Keratinocyte (primary cell): ENCODE results near the gene IFT43. TPM values are rescaled to one million over a fixed set of nuclear protein-coding genes. Genes with fewer than 3 reads are reported as not detected.

Experiments
- DNase-seq: peaks from one replicate; pipeline ENCODE4 v3.0.0-alpha.2; 2011; ENCODE audit warnings: low read depth, missing footprints, low spot score
- FAIRE-seq: peaks from 2 replicates; lab custom pipeline; 2011; peaks lifted over from hg19 to GRCh38; lab: Jason Lieb, UNC
- H2AFZ ChIP-seq: 2 replicates; pipeline ENCODE4 v1.6.0; 2012; ENCODE audit warnings: low read length, control low read depth, inconsistent platforms; ENCODE audit not compliant: control insufficient read depth
- H3K27ac ChIP-seq: 2 replicates; pipeline ENCODE4 v1.5.1; 2011; ENCODE audit warnings: low read length; ENCODE audit not compliant: control insufficient read depth, insufficient read depth
- H3K27me3 ChIP-seq: 3 replicates; pipeline ENCODE4 v1.6.0; 2011; ENCODE audit warnings: low read length; ENCODE audit not compliant: control insufficient read depth, insufficient read depth; ENCODE audit errors: extremely low read depth
- H3K36me3 ChIP-seq, 2 experiments: 2 replicates in 1 of 2; 3 replicates in 1 of 2; pipeline ENCODE4 v1.5.1; 2011; ENCODE audit warnings: low read length in 2 of 2, mild to moderate bottlenecking in 1 of 2; ENCODE audit not compliant: control insufficient read depth in 2 of 2, insufficient read depth in 2 of 2; ENCODE audit errors: extremely low read depth in 1 of 2
- H3K4me1 ChIP-seq: 3 replicates; pipeline ENCODE4 v1.5.1; 2011; ENCODE audit warnings: low read length; ENCODE audit not compliant: control insufficient read depth, insufficient read depth; ENCODE audit errors: extremely low read depth
- H3K4me2 ChIP-seq: 3 replicates; pipeline ENCODE4 v1.6.0; 2011; ENCODE audit warnings: low read depth, low read length; ENCODE audit not compliant: control insufficient read depth, insufficient read depth; ENCODE audit errors: extremely low read depth
- H3K4me3 ChIP-seq, 3 experiments: fragments of 200-600 bp in 1 of 3; sonication (generic) in 1 of 3; 2 replicates in 2 of 3; 3 replicates in 1 of 3; pipeline ENCODE4 v1.5.1; 2011 to 2016; ENCODE audit warnings: low read length in 3 of 3, mild to moderate bottlenecking in 3 of 3, control low read depth in 2 of 3, inconsistent platforms in 1 of 3, low read depth in 1 of 3, mixed read lengths in 1 of 3, mixed run types in 1 of 3, moderate library complexity in 1 of 3; ENCODE audit not compliant: control insufficient read depth in 2 of 3, insufficient read depth in 2 of 3; ENCODE audit errors: extremely low read depth in 1 of 3
- H3K79me2 ChIP-seq: 2 replicates; pipeline ENCODE4 v1.6.0; 2012; ENCODE audit warnings: low read length; ENCODE audit not compliant: control insufficient read depth, insufficient read depth
- H3K9ac ChIP-seq: 3 replicates; pipeline ENCODE4 v1.6.0; 2011; ENCODE audit warnings: low read length; ENCODE audit not compliant: control insufficient read depth, insufficient read depth; ENCODE audit errors: extremely low read depth
- H3K9me1 ChIP-seq: 3 replicates; pipeline ENCODE4 v1.6.0; 2011; ENCODE audit warnings: low read length; ENCODE audit not compliant: control insufficient read depth, insufficient read depth; ENCODE audit errors: extremely low read depth
- H3K9me3 ChIP-seq: 2 replicates; pipeline ENCODE4 v1.5.1; 2012; ENCODE audit warnings: low read depth, low read length; ENCODE audit not compliant: control insufficient read depth
- H4K20me1 ChIP-seq: 3 replicates; pipeline ENCODE4 v1.6.0; 2011; ENCODE audit warnings: low read length; ENCODE audit not compliant: control insufficient read depth, insufficient read depth; ENCODE audit errors: extremely low read depth
- CTCF ChIP-seq, 3 experiments: IDR thresholded peaks in 1 of 3; conservative IDR thresholded peaks in 1 of 3; optimal IDR thresholded peaks in 1 of 3; 2 replicates in 2 of 3; 3 replicates in 1 of 3; pipeline versions ENCODE3 to v1.5.1; 2011; ENCODE audit warnings: low read length in 3 of 3, mild to moderate bottlenecking in 3 of 3, moderate library complexity in 2 of 3, control low read depth in 1 of 3, inconsistent platforms in 1 of 3; ENCODE audit not compliant: insufficient read depth in 2 of 3; ENCODE audit errors: extremely low read depth in 1 of 3
- EZH2 ChIP-seq: IDR thresholded peaks from one replicate; pipeline ENCODE4 v1.6.1; 2012; ENCODE audit warnings: inconsistent platforms, mild to moderate bottlenecking, low read length, moderate library complexity
- dilution Hi-C: fragments of 300-500 bp; cut with MboI; formaldehyde crosslinking; loops from one replicate; pipeline ENCODE4 v1.7.0; 2020; ENCODE audit warnings: low sequenced_read_pairs; ENCODE audit not compliant: extremely low pct_ligation_motif_present
- polyA plus RNA-seq, 5 experiments: library from polyadenylated mRNA; depleted of rRNA in 3 of 5; stranded (reverse) in 3 of 5; stranded (forward) in 1 of 5; unstranded in 1 of 5; fragments of >200 nt; gene quantifications; 1 replicate in 1 of 5; 2 replicates in 3 of 5; 3 replicates in 1 of 5; pipeline versions ENCODE4 v1.2.1 to v1.2.3, GENCODE V29; 2011 to 2012; ENCODE audit warnings: missing spikeins in 2 of 5, low read depth in 1 of 5, low replicate concordance in 1 of 5

Gene IFT43
- polyA plus RNA-seq, 1 donor (not counting 4 experiments of a cell fraction or from before 2014, with no cell fraction given), result 41.6 TPM

- dilution Hi-C loops, result no loop called here
- H2AFZ ChIP-seq, result no peak overlapping the region
- peaks cover 3% of the 10 kb centered on the region for H3K27me3 ChIP-seq
These were observed 133.0 kb downstream of the IFT43 start for GRCh38 chr14:76118594-76118993.

GRCh38 chr14:76121089-76121748 is 135.7 kb downstream of the IFT43 start:
- dilution Hi-C loops, result no loop called here
- Histone ChIP-seq H3K27me3 (peaks cover 13% of the 10 kb centered on the region), H3K79me2 (no peaks in the 10 kb centered on the region), H4K20me1 (no peaks in the 10 kb centered on the region), H3K9me1 (no peaks in the 10 kb centered on the region), H3K4me1 (no peaks in the 10 kb centered on the region), H3K9me3 (no peaks in the 10 kb centered on the region), H2AFZ (no peak overlapping the region), H3K27ac (no peak overlapping the region), H3K4me2 (no peak overlapping the region), H3K9ac (no peak overlapping the region), H3K36me3 (no peaks in the 10 kb centered on the region), H3K4me3 (no peak overlapping the region)
- FAIRE-seq (no peak), DNase-seq (no peak)
- TF ChIP-seq EZH2 (no peak), CTCF (optimal IDR thresholded peaks at IDR 0.05 in 1 of 3, IDR thresholded peaks at IDR 0.05 in 1 of 3, conservative IDR thresholded peaks at IDR 0.05 in 1 of 3; ENCODE audit: extremely low read depth in 1 of 3, insufficient read depth in 2 of 3, low read length in 3 of 3) (no peak)

More at GRCh38 chr14:76118594-76118993, 133.0 kb downstream of the IFT43 start:
- DNase-seq (no peak), FAIRE-seq (no peak)
- Histone ChIP-seq H3K9me1 (no peaks in the 10 kb centered on the region), H3K4me3 (no peak overlapping the region), H3K79me2 (no peaks in the 10 kb centered on the region), H3K27ac (no peak overlapping the region), H3K4me2 (no peak overlapping the region), H4K20me1 (no peaks in the 10 kb centered on the region), H3K9me3 (no peaks in the 10 kb centered on the region), H3K4me1 (no peaks in the 10 kb centered on the region), H3K36me3 (no peaks in the 10 kb centered on the region), H3K9ac (no peak overlapping the region)
- no peak for TF ChIP-seq EZH2
- TF ChIP-seq CTCF (optimal IDR thresholded peaks at IDR 0.05 in 1 of 3, IDR thresholded peaks at IDR 0.05 in 1 of 3, conservative IDR thresholded peaks at IDR 0.05 in 1 of 3; ENCODE audit: extremely low read depth in 1 of 3, insufficient read depth in 2 of 3, low read length in 3 of 3), result no peak
